GM21529 (cell line): ENCODE results near the gene RNF217.
"Not testable (repeated sequence)": the region's sequence is repeated elsewhere in the genome, so short reads cannot be mapped to it uniquely, and the experiment has no call there.

Source experiments
- ATAC-seq: cut with Tn5 transposase; IDR thresholded peaks from one replicate; pipeline ENCODE4 v1.9.1; 2021; ENCODE audit not compliant: unreplicated experiment

RNF217 gene

GRCh38 chr6:125123051-125123450, 160.8 kb downstream of the RNF217 start:
- no peak for ATAC-seq

- no peak for ATAC-seq
Observed at GRCh38 chr6:125123468-125124048, 161.3 kb downstream of the RNF217 start.

GRCh38 chr6:125124049-125124669, 161.9 kb downstream of the RNF217 start:
- ATAC-seq: no peak

- ATAC-seq: not testable (repeated sequence)
Observed at GRCh38 chr6:125125856-125126255, 163.6 kb downstream of the RNF217 start.

GRCh38 chr6:125129354-125129753, 167.1 kb downstream of the RNF217 start:
- ATAC-seq: no peak

GRCh38 chr6:125132058-125132457, 169.8 kb downstream of the RNF217 start:
- no peak for ATAC-seq

- ATAC-seq: no peak
Observed at GRCh38 chr6:125136378-125136777, 174.1 kb downstream of the RNF217 start.

GRCh38 chr6:125138083-125138482, 175.8 kb downstream of the RNF217 start:
- ATAC-seq: no peak

- no peak for ATAC-seq
Observed at GRCh38 chr6:125140808-125141207, 178.6 kb downstream of the RNF217 start.
